GM19023 (cell line): ENCODE results near the gene IL36RN.
"Not testable (repeated sequence)": the region's sequence is repeated elsewhere in the genome, so short reads cannot be mapped to it uniquely, and the experiment has no call there.

ENCODE experiments used
- ATAC-seq: cut with Tn5 transposase; IDR thresholded peaks from one replicate; pipeline ENCODE4 v1.9.1; 2021; ENCODE audit warnings: mild to moderate bottlenecking, moderate library complexity; ENCODE audit not compliant: unreplicated experiment

The IL36RN gene

DNA sequence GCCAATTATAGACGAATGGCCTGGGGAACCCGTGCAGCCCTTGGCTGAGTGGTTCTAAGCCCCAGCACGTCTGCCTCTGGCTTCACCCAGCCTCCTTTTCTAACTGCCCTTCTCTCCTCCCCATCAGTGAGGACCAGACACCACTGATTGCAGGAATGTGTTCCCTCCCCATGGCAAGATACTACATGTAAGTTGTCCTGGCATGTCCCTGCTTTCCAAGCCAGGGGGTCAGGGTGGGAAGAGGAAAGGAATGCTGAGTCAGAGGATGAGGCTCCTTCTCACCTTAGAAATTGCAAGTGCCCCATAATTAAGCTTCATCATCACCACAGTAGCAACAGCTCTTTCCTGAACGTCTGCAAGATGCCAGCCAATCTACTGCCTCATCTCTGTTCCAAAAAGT is 13.6 kb downstream of the IL36RN start:
- ATAC-seq: no peak

DNA sequence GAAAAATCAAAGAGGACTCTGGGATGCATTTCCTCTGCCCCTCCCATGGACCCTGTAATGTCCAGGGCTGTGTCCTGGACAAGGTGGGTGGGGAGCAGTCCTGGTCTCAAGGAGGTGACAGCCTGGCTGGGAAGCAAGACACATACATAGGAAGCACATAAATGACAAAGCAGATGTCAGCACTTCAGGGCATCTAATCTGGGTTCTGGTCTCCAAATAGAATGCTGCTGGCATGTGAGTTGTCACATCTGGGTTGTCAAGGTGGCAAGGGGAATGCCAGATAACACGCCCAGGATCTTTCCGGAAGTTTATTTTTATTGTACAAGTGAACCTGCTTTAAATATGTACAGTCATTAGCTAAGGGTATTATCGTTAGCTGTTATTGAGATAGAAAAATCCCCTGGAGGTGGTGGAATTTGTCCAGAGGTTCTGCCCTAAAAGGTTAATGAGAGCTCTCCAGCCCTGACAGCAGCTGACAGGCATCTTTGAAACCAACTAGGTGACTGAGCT is 14.4 kb downstream of the IL36RN start:
- ATAC-seq: no peak

GRCh38 chr2:113075030-113075429 is 16.0 kb downstream of the IL36RN start:
- ATAC-seq: no peak

GRCh38 chr2:113075600-113075999 is 16.6 kb downstream of the IL36RN start:
- ATAC-seq: no peak

GRCh38 chr2:113076954-113077669 is 18.1 kb downstream of the IL36RN start:
- no peak for ATAC-seq

DNA sequence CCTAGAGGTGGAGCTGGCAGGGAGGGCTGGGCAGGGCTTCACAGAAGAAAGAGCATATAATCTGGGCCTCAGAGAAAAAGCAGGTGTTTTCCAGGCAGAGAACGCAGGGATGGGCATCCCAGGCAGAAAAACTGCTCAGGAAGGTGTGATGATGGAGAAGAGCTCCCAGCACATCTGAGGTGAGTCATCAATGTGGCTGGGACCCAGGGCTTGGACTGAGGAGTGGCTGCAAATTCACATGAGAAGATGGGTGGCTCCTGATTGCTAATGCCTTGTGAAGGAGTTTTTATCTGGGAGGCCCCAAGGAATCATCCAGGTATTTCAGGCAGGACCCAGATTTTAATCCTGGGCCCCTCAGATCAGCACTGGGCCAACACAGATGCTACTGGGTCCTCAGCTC is 18.9 kb downstream of the IL36RN start:
- no peak for ATAC-seq

GRCh38 chr2:113078350-113078839 is 19.4 kb downstream of the IL36RN start:
- no peak for ATAC-seq

DNA sequence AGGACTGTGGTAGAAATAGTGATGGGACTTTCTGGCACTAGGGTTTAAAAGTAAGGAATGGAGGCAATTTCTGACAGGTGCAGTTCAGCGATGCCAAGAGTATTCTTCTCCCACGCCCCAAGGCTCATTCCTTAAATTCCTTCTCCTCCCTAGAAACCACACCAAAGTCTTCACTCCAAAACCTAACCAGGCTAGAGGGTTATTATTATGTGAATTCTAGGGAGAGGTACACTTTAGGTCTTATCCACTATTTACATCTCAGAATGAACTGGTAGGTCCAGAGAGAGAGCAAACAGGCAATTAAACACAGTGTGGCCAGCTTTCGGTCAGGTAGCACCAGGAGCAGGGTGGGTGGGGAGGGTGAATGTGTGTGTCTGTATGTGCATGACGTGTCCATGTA is 20.1 kb downstream of the IL36RN start:
- no peak for ATAC-seq

GRCh38 chr2:113080134-113080533 is 21.1 kb downstream of the IL36RN start:
- ATAC-seq: no peak

GRCh38 chr2:113081488-113082210 is 22.7 kb downstream of the IL36RN start:
- no peak for ATAC-seq

DNA sequence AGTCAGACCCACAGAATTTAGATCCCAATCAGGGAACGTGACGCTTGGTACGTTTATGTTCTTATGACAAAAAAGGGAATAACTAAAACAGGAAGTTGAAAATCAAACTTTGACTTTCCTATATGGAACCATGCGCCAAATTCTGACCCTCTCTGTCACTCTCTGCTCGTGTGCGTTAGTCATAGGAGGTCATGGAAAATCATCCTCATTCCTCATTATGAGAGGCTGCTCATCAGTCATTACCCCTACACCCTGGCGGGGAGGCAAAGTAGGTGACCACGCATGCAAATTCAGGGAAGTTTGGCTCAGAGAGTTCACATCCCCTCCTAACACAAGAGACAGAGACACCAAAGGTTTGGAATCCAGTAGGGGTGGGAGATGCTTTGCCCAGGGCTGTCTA is 24.3 kb downstream of the IL36RN start:
- ATAC-seq: no peak

- no peak for ATAC-seq
Observed at GRCh38 chr2:113084249-113085000, 25.4 kb downstream of the IL36RN start.

- no peak for ATAC-seq
Observed at GRCh38 chr2:113085542-113085941, 26.5 kb downstream of the IL36RN start.

DNA sequence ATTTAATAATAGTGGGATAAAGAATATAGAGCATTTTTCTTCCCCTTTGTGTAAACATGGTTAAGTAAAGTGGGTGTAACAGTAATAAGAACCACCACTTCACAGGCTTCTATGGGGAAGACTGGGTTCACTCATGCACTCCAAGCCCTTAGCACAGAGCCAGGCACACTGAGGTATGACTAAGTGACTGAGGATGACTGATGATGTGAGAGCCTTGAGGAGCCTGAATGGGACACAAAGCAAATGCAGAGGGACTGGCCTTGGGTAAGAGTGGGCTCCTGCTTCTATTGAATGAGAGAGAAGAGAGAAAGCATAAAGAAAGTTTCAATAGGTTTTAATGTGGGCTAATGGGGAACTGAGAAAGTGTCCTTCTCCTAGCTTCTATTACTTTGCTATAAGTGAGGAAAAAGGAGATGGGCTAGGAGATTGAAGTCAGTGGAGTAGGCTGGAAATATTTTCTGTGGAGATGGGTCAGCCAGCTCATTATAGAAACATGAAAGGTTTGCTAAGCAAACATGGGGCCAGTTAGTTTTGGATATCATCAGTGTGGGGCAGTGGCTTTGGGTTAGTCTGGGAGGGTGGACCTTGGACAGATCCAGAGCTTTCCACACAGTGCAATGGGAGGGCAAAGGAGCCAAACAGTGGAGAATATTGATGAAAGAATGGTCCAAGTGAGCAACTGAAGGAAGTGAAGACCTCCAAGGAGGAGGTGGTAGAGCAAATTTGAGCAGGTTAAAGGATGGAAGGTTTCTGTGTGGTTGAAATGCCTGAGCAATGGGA is 29.4 kb downstream of the IL36RN start:
- no peak for ATAC-seq

DNA sequence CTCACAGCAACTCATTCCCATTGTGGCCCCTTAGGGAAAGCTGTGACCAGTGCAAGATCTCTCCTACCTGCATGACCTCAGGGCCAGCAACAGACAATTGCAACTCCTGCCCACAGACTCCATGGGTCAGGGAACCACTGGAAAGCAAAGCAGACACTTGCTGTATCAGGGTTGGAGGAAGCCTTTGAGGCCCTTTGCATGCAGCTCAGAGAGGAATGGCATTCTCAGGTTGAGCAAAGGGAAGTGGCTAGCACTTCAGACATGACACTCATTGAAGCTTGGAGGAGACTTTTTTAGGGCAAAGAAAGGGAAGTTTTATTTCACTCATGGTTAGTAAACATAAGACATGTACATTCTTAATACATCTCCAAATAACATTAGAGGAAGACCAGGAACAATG is 30.9 kb downstream of the IL36RN start:
- no peak for ATAC-seq

- ATAC-seq: no peak
Observed at GRCh38 chr2:113091231-113091896, 32.4 kb downstream of the IL36RN start.

DNA sequence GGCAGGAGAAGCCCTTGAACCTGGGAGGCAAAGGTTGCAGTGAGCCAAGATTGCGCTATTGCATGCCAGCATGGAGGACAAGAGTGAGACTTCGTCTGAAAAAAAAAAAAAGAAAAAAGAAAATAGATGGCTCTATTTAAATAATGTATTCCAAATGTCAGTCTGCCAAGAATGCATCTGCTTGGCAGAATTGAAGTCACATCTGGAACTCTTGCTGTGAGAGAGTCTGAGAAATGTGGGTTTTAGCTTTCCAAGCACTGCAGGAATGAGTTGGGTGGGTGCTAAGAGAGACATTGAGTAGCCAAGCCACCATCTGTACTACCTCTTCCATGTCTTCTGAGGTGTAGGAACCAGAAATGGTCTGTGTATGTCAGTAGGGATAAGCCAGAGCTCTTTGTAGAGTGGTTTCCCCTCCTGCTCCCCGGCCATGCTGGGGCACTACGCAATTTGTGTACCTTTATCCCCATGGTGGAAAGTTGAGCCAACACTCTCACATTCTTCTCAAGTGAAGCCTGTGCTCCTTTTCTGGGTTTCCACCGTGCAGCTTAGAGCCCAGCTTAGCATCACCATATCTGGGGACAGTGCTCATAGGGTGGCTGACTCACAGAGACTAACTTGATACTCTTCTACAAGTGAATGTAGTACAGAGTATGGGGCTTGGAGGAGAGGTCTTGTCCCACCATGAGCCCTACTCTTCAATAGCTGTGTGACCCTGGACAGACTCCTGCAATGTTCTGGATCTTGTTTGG is 34.0 kb downstream of the IL36RN start:
- ATAC-seq: no peak

DNA sequence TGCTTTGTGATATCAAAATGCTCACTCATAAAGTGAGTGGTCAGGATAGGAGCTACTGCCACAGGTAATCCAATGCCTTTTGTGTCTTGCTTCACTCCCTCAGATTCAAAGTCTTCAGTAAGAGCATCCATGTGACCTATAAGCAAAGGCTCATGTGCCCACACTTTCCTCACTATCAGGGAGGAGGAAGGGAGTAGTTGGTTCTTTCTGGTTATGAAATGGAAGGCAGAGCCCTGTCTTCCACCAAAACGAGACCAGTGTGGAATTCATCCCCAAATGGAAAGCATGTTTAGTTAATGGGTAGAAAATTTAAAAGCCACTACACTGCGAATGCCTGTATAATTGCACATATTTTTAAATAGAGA is 34.6 kb downstream of the IL36RN start:
- ATAC-seq: no peak

DNA sequence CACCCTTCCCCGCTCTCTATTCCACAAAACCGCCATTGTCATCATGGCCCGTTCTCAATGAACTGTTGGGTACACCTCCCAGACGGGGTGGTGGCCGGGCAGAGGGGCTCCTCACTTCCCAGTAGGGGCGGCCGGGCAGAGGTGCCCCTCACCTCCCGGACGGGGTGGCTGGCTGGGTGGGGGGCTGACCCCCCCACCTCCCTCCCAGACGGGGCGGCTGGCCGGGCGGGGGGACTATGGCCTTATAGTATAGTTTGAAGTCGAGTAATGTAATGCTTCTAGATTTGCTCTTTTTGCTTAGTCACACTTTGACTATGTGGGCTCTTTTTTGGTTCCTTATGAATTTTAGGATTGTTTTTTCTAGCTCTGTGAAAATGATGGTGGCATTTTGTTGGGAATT is 37.3 kb downstream of the IL36RN start:
- not testable (repeated sequence) for ATAC-seq
